SK-N-SH (cell line): Measurements from ENCODE around the gene SLC6A17. TPM values are rescaled to one million over a fixed set of nuclear protein-coding genes. Genes with fewer than 3 reads are reported as not detected.

Source experiments
- CTCF ChIA-PET: fragments of 300-600, 350-600 bp; formaldehyde crosslinking; extraction: SDS; loops from one replicate; lab custom pipeline; 2021; lab: Yijun Ruan, JAX
- POLR2A ChIA-PET: fragments of 350-600 bp; sonication (Branson Sonifier 250); formaldehyde crosslinking; extraction: SDS; loops from one replicate; lab custom pipeline; 2020; ENCODE audit warnings: antibody characterized with exemption, inconsistent platforms; lab: Yijun Ruan, JAX
- DNase-seq: peaks from one replicate; pipeline ENCODE4 v3.0.0; 2012
- H2AFZ ChIP-seq: fragments of 200-600 bp; sonication (generic); 2 replicates; pipeline ENCODE4 v1.8.1; 2016; ENCODE audit warnings: antibody characterized with exemption, mild to moderate bottlenecking, low read depth
- H3F3A ChIP-seq: fragments of 200-600 bp; sonication (generic); replicated peaks from 2 replicates; pipeline ENCODE3; 2016; ENCODE audit warnings: antibody characterized with exemption, mild to moderate bottlenecking; ENCODE audit not compliant: insufficient read depth
- H3K27ac ChIP-seq, 2 experiments: fragments of 200-500 bp in 1 of 2; fragments of 200-600 bp in 1 of 2; sonication (Bioruptor generic) in 1 of 2; sonication (generic), shearing (Covaris generic) in 1 of 2; 2 replicates each; pipeline versions ENCODE4 v1.5.1 to v1.6.1; 2014 to 2016; ENCODE audit warnings: low read depth in 2 of 2, inconsistent platforms in 1 of 2, low read length in 1 of 2, mild to moderate bottlenecking in 1 of 2, mixed read lengths in 1 of 2
- H3K27me3 ChIP-seq: fragments of 200-600 bp; sonication (generic), shearing (Covaris generic); 2 replicates; pipeline ENCODE4 v1.6.1; 2016; ENCODE audit warnings: mixed run types; ENCODE audit not compliant: insufficient read depth
- H3K36me3 ChIP-seq, 2 experiments: fragments of 200-500 bp in 1 of 2; fragments of 200-600 bp in 1 of 2; sonication (Bioruptor generic) in 1 of 2; sonication (generic) in 1 of 2; replicated peaks in 1 of 2; 2 replicates each; pipeline versions ENCODE3 to v1.5.1; 2014 to 2016; ENCODE audit warnings: low read length in 1 of 2, mild to moderate bottlenecking in 1 of 2; ENCODE audit not compliant: insufficient read depth in 2 of 2, control insufficient read depth in 1 of 2
- H3K4me1 ChIP-seq, 2 experiments: fragments of 200-500 bp in 1 of 2; fragments of 200-600 bp in 1 of 2; sonication (Bioruptor generic) in 1 of 2; sonication (generic), shearing (Covaris generic) in 1 of 2; 2 replicates each; pipeline versions ENCODE4 v1.5.1 to v1.6.1; 2014 to 2016; ENCODE audit warnings: low read depth in 1 of 2, low read length in 1 of 2, mixed run types in 1 of 2; ENCODE audit not compliant: insufficient read depth in 2 of 2, control insufficient read depth in 1 of 2
- H3K4me2 ChIP-seq: fragments of 200-600 bp; sonication (generic), shearing (Covaris generic); 2 replicates; pipeline ENCODE4 v1.6.1; 2017; ENCODE audit warnings: mixed run types
- H3K4me3 ChIP-seq, 2 experiments: fragments of 200-500 bp in 1 of 2; fragments of 200-600 bp in 1 of 2; sonication (Bioruptor generic) in 1 of 2; sonication (generic), shearing (Covaris generic) in 1 of 2; 2 replicates each; pipeline versions ENCODE4 v1.5.1 to v1.8.1; 2014 to 2016; ENCODE audit warnings: low read depth in 2 of 2, inconsistent platforms in 1 of 2, low read length in 1 of 2, mild to moderate bottlenecking in 1 of 2, mixed read lengths in 1 of 2, moderate library complexity in 1 of 2
- H3K79me2 ChIP-seq: fragments of 200-600 bp; sonication (generic); 2 replicates; pipeline ENCODE4 v1.8.1; 2017; ENCODE audit warnings: mild to moderate bottlenecking; ENCODE audit not compliant: insufficient read depth
- H3K9ac ChIP-seq: fragments of 200-600 bp; sonication (generic); 2 replicates; pipeline ENCODE4 v1.6.1; 2017; ENCODE audit warnings: mixed run types
- H3K9me2 ChIP-seq: fragments of 200-600 bp; sonication (generic); 2 replicates; pipeline ENCODE4 v1.6.1; 2017; ENCODE audit warnings: mixed run types
- H3K9me3 ChIP-seq: fragments of 200-600 bp; sonication (generic); 2 replicates; pipeline ENCODE4 v1.6.1; 2017; ENCODE audit warnings: mixed run types, mild to moderate bottlenecking, moderate library complexity
- H4K20me1 ChIP-seq: fragments of 200-600 bp; sonication (generic); 2 replicates; pipeline ENCODE4 v1.6.1; 2017; ENCODE audit warnings: mild to moderate bottlenecking, mixed run types; ENCODE audit not compliant: insufficient read depth
- CHD2 ChIP-seq: fragments of 150-350 bp; IDR thresholded peaks from 2 replicates; pipeline ENCODE4 v1.6.1; 2018; ENCODE audit warnings: low read length; ENCODE audit not compliant: partially characterized antibody
- ELF1 ChIP-seq: IDR thresholded peaks from 2 replicates; pipeline ENCODE4 v1.4.0; 2012
- EZH2phosphoT487 ChIP-seq: fragments of 200-600 bp; sonication (generic); IDR thresholded peaks from 2 replicates; pipeline ENCODE4 v1.6.1; 2017; ENCODE audit warnings: low read depth, mixed run types, mild to moderate bottlenecking, antibody characterized with exemption, moderate library complexity, borderline replicate concordance
- FOSL2 ChIP-seq: IDR thresholded peaks from 2 replicates; pipeline ENCODE4 v1.4.0; 2012; ENCODE audit warnings: low read depth, mild to moderate bottlenecking, moderate library complexity, borderline replicate concordance
- FOXJ3 ChIP-seq: sonication (generic); formaldehyde crosslinking; IDR thresholded peaks from 2 replicates; pipeline ENCODE4 v1.5.1; 2020; ENCODE audit warnings: mild to moderate bottlenecking, missing genetic modification reagents
- JUND ChIP-seq: IDR thresholded peaks from 2 replicates; pipeline ENCODE4 v1.4.0; 2012
- MXI1 ChIP-seq: IDR thresholded peaks from 2 replicates; pipeline ENCODE4 v1.6.1; 2012; ENCODE audit warnings: mild to moderate bottlenecking, low read depth, low read length, improper control_type of control experiment
- NFIC ChIP-seq: IDR thresholded peaks from 2 replicates; pipeline ENCODE4 v1.4.0; 2012; ENCODE audit warnings: borderline replicate concordance
- POLR2AphosphoS5 ChIP-seq: IDR thresholded peaks from 2 replicates; pipeline ENCODE4 v1.6.1; 2012; ENCODE audit warnings: low read depth, low read length
- RAD21 ChIP-seq: IDR thresholded peaks from 2 replicates; pipeline ENCODE4 v1.6.1; 2012; ENCODE audit warnings: mild to moderate bottlenecking, low read length
- RCOR1 ChIP-seq: fragments of 150-350 bp; IDR thresholded peaks from 2 replicates; pipeline ENCODE4 v1.6.1; 2017; ENCODE audit warnings: antibody characterized with exemption, low read length
- RXRA ChIP-seq: IDR thresholded peaks from 2 replicates; pipeline ENCODE4 v1.4.0; 2012; ENCODE audit warnings: low read depth, mild to moderate bottlenecking, borderline replicate concordance
- SIN3A ChIP-seq: IDR thresholded peaks from 2 replicates; pipeline ENCODE4 v1.6.1; 2012; ENCODE audit warnings: low read depth, mild to moderate bottlenecking, low read length, moderate library complexity, borderline replicate concordance
- SMC3 ChIP-seq: IDR thresholded peaks from 2 replicates; pipeline ENCODE4 v1.6.1; 2012; ENCODE audit warnings: low read depth, low read length, improper control_type of control experiment
- TAF1 ChIP-seq: IDR thresholded peaks from 2 replicates; pipeline ENCODE4 v1.6.1; 2012; ENCODE audit warnings: low read depth, mild to moderate bottlenecking, low read length, moderate library complexity, borderline replicate concordance
- TEAD4 ChIP-seq: IDR thresholded peaks from 2 replicates; pipeline ENCODE4 v1.4.0; 2012; ENCODE audit warnings: mild to moderate bottlenecking, borderline replicate concordance; ENCODE audit not compliant: insufficient read depth
- YY1 ChIP-seq: IDR thresholded peaks from 2 replicates; pipeline ENCODE4 v1.4.0; 2012; ENCODE audit warnings: low read depth, mild to moderate bottlenecking
- WGBS: methylation state at CpG from one replicate; pipeline ENCODE4 v1.1.6; 2017; ENCODE audit warnings: low lambda C conversion rate; 5-methylcytosine and 5-hydroxymethylcytosine counted together
- polyA plus RNA-seq, 3 experiments: library from polyadenylated mRNA; depleted of rRNA; stranded (reverse); fragments of >200 nt; gene quantifications; 2 replicates each; pipeline ENCODE4 v1.2.3, GENCODE V29; 2012
- TF ChIP-seq, protein P1 (sequence below): fragments of 150-350 bp; IDR thresholded peaks from 2 replicates; pipeline ENCODE4 v1.6.1; 2016; ENCODE audit warnings: mild to moderate bottlenecking, low read depth, low read length
- TF ChIP-seq, protein P2 (sequence below): IDR thresholded peaks from 2 replicates; pipeline ENCODE4 v1.4.0; 2012; ENCODE audit warnings: low read depth, borderline replicate concordance
- TF ChIP-seq, protein P3 (sequence below): IDR thresholded peaks from 2 replicates; pipeline ENCODE4 v1.4.0; 2012; ENCODE audit warnings: low read depth, borderline replicate concordance

Gene SLC6A17
- polyA plus RNA-seq, 1 of the 3 experiments (the other 2 are of a cell fraction) = 0.67 TPM

- H3K27me3 ChIP-seq = no peaks in the 10 kb centered on the region
- no peak for TF ChIP-seq EZH2phosphoT487
- TF ChIP-seq RCOR1 = no peak
- TF ChIP-seq NFIC = peak; percentile 59
- TF ChIP-seq TAF1 = no peak
- no peak for TF ChIP-seq TEAD4
- no peak for TF ChIP-seq JUND
- no peak for TF ChIP-seq FOXJ3 (CRISPR knock-in tag)
- no peak overlapping the region for H3K9ac ChIP-seq
- H3K4me3 ChIP-seq = no peak overlapping the region
- no peak overlapping the region for H2AFZ ChIP-seq
- H3K79me2 ChIP-seq = no peaks in the 10 kb centered on the region
- no peak overlapping the region for H3K27ac ChIP-seq
- no peaks in the 10 kb centered on the region for H3K36me3 ChIP-seq
- CTCF ChIA-PET = interaction anchor here (0.8 to 12.2 kb wide), 8 partner anchors 12 to 149 kb away, joined by 3 to 163 read pairs (median 6); partner anchors contain the start of genes KCNC4 and RBM15
- no peaks in the 10 kb centered on the region for H3F3A ChIP-seq
- no peaks in the 10 kb centered on the region for H3K9me3 ChIP-seq
- POLR2A ChIA-PET = no interaction called here
- no peak overlapping the region for H3K4me2 ChIP-seq
- peaks cover 4 to 48% of the 10 kb centered on the region in 2 experiments; a peak in 2 of 4 replicates for H3K4me1 ChIP-seq
- no peak for DNase-seq
- WGBS = 46% methylated on average over 6 of the region's 8 CpGs
- H4K20me1 ChIP-seq = no peaks in the 10 kb centered on the region
- no peaks in the 10 kb centered on the region for H3K9me2 ChIP-seq
Observed at GRCh38 chr1:110190282-110190929, 40.1 kb downstream of the SLC6A17 start.

DNA sequence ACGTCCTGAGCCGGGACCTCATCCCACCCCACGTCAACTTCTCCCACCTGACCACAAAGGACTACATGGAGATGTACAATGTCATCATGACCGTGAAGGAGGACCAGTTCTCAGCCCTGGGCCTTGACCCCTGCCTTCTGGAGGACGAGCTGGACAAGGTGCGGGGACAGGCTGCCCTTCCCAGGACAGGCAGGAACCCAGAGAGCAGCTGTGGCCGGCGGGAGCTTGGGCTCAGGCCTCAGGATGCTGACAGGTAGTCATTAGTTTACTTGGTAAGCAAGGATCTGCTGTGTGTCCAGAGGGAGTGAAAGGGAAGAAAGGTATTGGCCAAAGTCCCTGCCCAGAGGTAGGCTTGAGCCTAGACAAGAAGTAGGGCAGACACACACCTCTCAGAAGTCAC, 42.2 kb downstream of the SLC6A17 start:
- H3K9ac ChIP-seq = no peak overlapping the region
- H3K9me2 ChIP-seq = no peaks in the 10 kb centered on the region
- H3F3A ChIP-seq = no peaks in the 10 kb centered on the region
- 61% methylated on average over 8 of the region's 8 CpGs for WGBS
- no peak overlapping the region for H3K27ac ChIP-seq
- DNase-seq = no peak
- no peaks in the 10 kb centered on the region for H3K9me3 ChIP-seq
- no peaks in the 10 kb centered on the region for H3K27me3 ChIP-seq
- H3K36me3 ChIP-seq = no peaks in the 10 kb centered on the region
- H3K4me3 ChIP-seq = no peak overlapping the region
- peaks cover 4 to 42% of the 10 kb centered on the region in 2 experiments; a peak in 2 of 4 replicates for H3K4me1 ChIP-seq
- H2AFZ ChIP-seq = no peak overlapping the region
- CTCF ChIA-PET = interaction anchor here (0.5 to 12.2 kb wide), 9 partner anchors 13 to 303 kb away, joined by 3 to 163 read pairs (median 4); partner anchors contain the start of gene KCNC4
- no peaks in the 10 kb centered on the region for H3K79me2 ChIP-seq
- POLR2A ChIA-PET = no interaction called here
- no peaks in the 10 kb centered on the region for H4K20me1 ChIP-seq
- H3K4me2 ChIP-seq = no peak overlapping the region
- TF ChIP-seq RXRA (no peak), RCOR1 (no peak), MXI1 (no peak), SIN3A (no peak), SMC3 (no peak), NFIC (no peak), ELF1 (no peak), RAD21 (no peak), CHD2 (no peak), YY1 (no peak), POLR2AphosphoS5 (no peak), FOSL2 (no peak), JUND (no peak)
- TF ChIP-seq, protein P1, sequence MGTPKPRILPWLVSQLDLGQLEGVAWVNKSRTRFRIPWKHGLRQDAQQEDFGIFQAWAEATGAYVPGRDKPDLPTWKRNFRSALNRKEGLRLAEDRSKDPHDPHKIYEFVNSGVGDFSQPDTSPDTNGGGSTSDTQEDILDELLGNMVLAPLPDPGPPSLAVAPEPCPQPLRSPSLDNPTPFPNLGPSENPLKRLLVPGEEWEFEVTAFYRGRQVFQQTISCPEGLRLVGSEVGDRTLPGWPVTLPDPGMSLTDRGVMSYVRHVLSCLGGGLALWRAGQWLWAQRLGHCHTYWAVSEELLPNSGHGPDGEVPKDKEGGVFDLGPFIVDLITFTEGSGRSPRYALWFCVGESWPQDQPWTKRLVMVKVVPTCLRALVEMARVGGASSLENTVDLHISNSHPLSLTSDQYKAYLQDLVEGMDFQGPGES = no peak
- TF ChIP-seq, protein P2, sequence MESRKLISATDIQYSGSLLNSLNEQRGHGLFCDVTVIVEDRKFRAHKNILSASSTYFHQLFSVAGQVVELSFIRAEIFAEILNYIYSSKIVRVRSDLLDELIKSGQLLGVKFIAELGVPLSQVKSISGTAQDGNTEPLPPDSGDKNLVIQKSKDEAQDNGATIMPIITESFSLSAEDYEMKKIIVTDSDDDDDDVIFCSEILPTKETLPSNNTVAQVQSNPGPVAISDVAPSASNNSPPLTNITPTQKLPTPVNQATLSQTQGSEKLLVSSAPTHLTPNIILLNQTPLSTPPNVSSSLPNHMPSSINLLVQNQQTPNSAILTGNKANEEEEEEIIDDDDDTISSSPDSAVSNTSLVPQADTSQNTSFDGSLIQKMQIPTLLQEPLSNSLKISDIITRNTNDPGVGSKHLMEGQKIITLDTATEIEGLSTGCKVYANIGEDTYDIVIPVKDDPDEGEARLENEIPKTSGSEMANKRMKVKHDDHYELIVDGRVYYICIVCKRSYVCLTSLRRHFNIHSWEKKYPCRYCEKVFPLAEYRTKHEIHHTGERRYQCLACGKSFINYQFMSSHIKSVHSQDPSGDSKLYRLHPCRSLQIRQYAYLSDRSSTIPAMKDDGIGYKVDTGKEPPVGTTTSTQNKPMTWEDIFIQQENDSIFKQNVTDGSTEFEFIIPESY = no peak
- TF ChIP-seq, protein P3, sequence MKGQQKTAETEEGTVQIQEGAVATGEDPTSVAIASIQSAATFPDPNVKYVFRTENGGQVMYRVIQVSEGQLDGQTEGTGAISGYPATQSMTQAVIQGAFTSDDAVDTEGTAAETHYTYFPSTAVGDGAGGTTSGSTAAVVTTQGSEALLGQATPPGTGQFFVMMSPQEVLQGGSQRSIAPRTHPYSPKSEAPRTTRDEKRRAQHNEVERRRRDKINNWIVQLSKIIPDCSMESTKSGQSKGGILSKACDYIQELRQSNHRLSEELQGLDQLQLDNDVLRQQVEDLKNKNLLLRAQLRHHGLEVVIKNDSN = no peak
